ENCODE results near the gene HSD3B2. TPM values are rescaled to one million over a fixed set of nuclear protein-coding genes. Genes with fewer than 3 reads are reported as not detected.

HSD3B2 gene
- polyA plus RNA-seq, 1 donor from 2014 or later = not detected

- TF ChIP-seq EZH2 (IDR thresholded peaks at IDR 0.05; ENCODE audit: borderline replicate concordance, insufficient read depth, low read length, poor library complexity, severe bottlenecking) = no peak
These were observed 47.4 kb upstream of the HSD3B2 start (continued) for GRCh38 chr1:119367432-119368124.

DNA sequence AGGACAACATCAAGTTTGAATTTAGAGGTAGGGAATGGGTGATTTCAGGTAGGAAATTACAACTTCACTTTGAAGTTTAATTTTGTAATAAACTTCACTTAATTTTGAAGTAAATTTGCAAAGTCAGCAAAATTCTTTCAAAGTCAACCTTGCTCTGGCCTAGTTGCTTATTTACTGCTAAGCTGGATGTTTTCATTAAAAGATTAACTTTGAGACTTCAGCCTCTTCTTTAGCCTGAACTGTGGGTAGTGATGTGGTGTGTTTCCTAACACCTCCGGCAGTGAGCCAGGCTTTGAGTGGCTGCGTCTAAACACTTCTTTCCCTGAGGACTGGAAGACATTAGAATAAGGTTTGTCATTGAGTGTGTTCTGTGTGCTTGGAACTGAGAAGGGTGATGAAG is 46.4 kb upstream of the HSD3B2 start, which contains the start of gene HAO2:
HAO2 (plus strand) TSS at position 232 of the 400 bp plus-strand sequence. CDS start 12,301 bp downstream, outside the sequence.
- Histone ChIP-seq H3K27ac (ENCODE audit: low read length) (no peak within 1 kb of the TSS), H3K4me3 (ENCODE audit: low read length) (no peak within 1 kb of the TSS), H3K9me3 (ENCODE audit: low read length) (no peaks in the 10 kb centered on the region), H3K79me2 (replicated peaks; ENCODE audit: insufficient read depth, low read length) (no peaks in the 10 kb centered on the region), H3K9me2 (ENCODE audit: insufficient read depth, low read length) (no peaks in the 10 kb centered on the region), H3K4me2 (ENCODE audit: low read length) (no peak within 1 kb of the TSS), H3F3A (ENCODE audit: insufficient read depth, low read length, poor library complexity, severe bottlenecking) (no peaks in the 10 kb centered on the region), H3K27me3 (ENCODE audit: insufficient read depth, low read depth, low read length) (no peaks in the 10 kb centered on the region), H3K36me3 (ENCODE audit: insufficient read depth, low read length) (no peaks in the 10 kb centered on the region), H2AFZ (ENCODE audit: low read depth, low read length) (no peak within 1 kb of the TSS), H4K20me1 (ENCODE audit: insufficient read depth) (no peaks in the 10 kb centered on the region), H3K9ac (ENCODE audit: low read length) (no peak within 1 kb of the TSS)
- no peak for TF ChIP-seq EP300 (conservative IDR thresholded peaks at IDR 0.05; ENCODE audit: poor library complexity, severe bottlenecking)
- TF ChIP-seq EZH2 (IDR thresholded peaks at IDR 0.05; ENCODE audit: borderline replicate concordance, insufficient read depth, low read length, poor library complexity, severe bottlenecking) = no peak
- no peak for TF ChIP-seq TAF1 (IDR thresholded peaks at IDR 0.05; ENCODE audit: low read depth)
- no peak for TF ChIP-seq SMC3 (conservative IDR thresholded peaks at IDR 0.05; ENCODE audit: poor library complexity)

DNA sequence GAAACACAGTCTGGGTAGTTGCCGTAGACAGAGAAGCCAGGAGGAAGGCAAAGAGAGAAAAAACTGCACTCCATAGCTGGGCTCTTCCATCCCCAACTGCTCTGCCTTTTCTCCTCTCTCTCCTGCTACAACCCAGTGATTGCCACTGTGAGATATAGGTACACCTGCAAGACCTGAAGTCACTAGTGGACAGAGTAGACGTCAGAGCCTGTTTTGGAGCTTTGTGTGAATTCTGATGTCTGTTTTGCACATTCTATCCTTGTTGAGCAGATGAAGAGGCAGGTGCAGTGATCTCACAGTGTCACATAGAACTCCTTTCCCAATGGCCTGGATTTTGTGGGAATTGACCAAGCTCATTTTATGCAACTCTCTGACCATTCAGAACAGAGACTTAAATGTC is 44.2 kb upstream of the HSD3B2 start:
- H3K4me2 ChIP-seq (ENCODE audit: low read length) = no peak overlapping the region
- H3F3A ChIP-seq (ENCODE audit: insufficient read depth, low read length, poor library complexity, severe bottlenecking) = no peaks in the 10 kb centered on the region
- TF ChIP-seq POLR2AphosphoS5 (IDR thresholded peaks at IDR 0.05) (no peak), EP300 (conservative IDR thresholded peaks at IDR 0.05; ENCODE audit: poor library complexity, severe bottlenecking) (no peak), EZH2 (IDR thresholded peaks at IDR 0.05; ENCODE audit: borderline replicate concordance, insufficient read depth, low read length, poor library complexity, severe bottlenecking) (no peak)
- TF ChIP-seq, protein P1, sequence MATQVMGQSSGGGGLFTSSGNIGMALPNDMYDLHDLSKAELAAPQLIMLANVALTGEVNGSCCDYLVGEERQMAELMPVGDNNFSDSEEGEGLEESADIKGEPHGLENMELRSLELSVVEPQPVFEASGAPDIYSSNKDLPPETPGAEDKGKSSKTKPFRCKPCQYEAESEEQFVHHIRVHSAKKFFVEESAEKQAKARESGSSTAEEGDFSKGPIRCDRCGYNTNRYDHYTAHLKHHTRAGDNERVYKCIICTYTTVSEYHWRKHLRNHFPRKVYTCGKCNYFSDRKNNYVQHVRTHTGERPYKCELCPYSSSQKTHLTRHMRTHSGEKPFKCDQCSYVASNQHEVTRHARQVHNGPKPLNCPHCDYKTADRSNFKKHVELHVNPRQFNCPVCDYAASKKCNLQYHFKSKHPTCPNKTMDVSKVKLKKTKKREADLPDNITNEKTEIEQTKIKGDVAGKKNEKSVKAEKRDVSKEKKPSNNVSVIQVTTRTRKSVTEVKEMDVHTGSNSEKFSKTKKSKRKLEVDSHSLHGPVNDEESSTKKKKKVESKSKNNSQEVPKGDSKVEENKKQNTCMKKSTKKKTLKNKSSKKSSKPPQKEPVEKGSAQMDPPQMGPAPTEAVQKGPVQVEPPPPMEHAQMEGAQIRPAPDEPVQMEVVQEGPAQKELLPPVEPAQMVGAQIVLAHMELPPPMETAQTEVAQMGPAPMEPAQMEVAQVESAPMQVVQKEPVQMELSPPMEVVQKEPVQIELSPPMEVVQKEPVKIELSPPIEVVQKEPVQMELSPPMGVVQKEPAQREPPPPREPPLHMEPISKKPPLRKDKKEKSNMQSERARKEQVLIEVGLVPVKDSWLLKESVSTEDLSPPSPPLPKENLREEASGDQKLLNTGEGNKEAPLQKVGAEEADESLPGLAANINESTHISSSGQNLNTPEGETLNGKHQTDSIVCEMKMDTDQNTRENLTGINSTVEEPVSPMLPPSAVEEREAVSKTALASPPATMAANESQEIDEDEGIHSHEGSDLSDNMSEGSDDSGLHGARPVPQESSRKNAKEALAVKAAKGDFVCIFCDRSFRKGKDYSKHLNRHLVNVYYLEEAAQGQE (IDR thresholded peaks at IDR 0.05; ENCODE audit: borderline replicate concordance) = no peak
- no peak overlapping the region for H3K9ac ChIP-seq (ENCODE audit: low read length)
- no peaks in the 10 kb centered on the region for H3K9me3 ChIP-seq (ENCODE audit: low read length)
- H3K4me3 ChIP-seq (ENCODE audit: low read length) = no peak overlapping the region
- H3K36me3 ChIP-seq (ENCODE audit: insufficient read depth, low read length) = no peaks in the 10 kb centered on the region
- no peaks in the 10 kb centered on the region for H4K20me1 ChIP-seq (ENCODE audit: insufficient read depth)
- H3K27ac ChIP-seq (ENCODE audit: low read length) = no peak overlapping the region
- no peaks in the 10 kb centered on the region for H3K27me3 ChIP-seq (ENCODE audit: insufficient read depth, low read depth, low read length)
- H3K79me2 ChIP-seq (replicated peaks; ENCODE audit: insufficient read depth, low read length) = no peaks in the 10 kb centered on the region
- no peak overlapping the region for H2AFZ ChIP-seq (ENCODE audit: low read depth, low read length)
- no peaks in the 10 kb centered on the region for H3K9me2 ChIP-seq (ENCODE audit: insufficient read depth, low read length)

- no peak overlapping the region for H3K4me2 ChIP-seq (ENCODE audit: low read length)
- H3K79me2 ChIP-seq (replicated peaks; ENCODE audit: insufficient read depth, low read length) = no peaks in the 10 kb centered on the region
- H3K9me3 ChIP-seq (ENCODE audit: low read length) = no peaks in the 10 kb centered on the region
- H3K9ac ChIP-seq (ENCODE audit: low read length) = no peak overlapping the region
- H3K4me3 ChIP-seq (ENCODE audit: low read length) = no peak overlapping the region
- H3K36me3 ChIP-seq (ENCODE audit: insufficient read depth, low read length) = no peaks in the 10 kb centered on the region
- H3K27me3 ChIP-seq (ENCODE audit: insufficient read depth, low read depth, low read length) = no peaks in the 10 kb centered on the region
- TF ChIP-seq TAF1 (IDR thresholded peaks at IDR 0.05; ENCODE audit: low read depth) (no peak), POLR2AphosphoS5 (IDR thresholded peaks at IDR 0.05) (no peak), RAD21 (conservative IDR thresholded peaks at IDR 0.05) (no peak), MXI1 (conservative IDR thresholded peaks at IDR 0.05; ENCODE audit: poor library complexity, severe bottlenecking) (no peak)
- TF ChIP-seq, protein P2, sequence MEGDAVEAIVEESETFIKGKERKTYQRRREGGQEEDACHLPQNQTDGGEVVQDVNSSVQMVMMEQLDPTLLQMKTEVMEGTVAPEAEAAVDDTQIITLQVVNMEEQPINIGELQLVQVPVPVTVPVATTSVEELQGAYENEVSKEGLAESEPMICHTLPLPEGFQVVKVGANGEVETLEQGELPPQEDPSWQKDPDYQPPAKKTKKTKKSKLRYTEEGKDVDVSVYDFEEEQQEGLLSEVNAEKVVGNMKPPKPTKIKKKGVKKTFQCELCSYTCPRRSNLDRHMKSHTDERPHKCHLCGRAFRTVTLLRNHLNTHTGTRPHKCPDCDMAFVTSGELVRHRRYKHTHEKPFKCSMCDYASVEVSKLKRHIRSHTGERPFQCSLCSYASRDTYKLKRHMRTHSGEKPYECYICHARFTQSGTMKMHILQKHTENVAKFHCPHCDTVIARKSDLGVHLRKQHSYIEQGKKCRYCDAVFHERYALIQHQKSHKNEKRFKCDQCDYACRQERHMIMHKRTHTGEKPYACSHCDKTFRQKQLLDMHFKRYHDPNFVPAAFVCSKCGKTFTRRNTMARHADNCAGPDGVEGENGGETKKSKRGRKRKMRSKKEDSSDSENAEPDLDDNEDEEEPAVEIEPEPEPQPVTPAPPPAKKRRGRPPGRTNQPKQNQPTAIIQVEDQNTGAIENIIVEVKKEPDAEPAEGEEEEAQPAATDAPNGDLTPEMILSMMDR (IDR thresholded peaks at IDR 0.05; ENCODE audit: poor library complexity, severe bottlenecking) = no peak
- TF ChIP-seq, protein P1 (IDR thresholded peaks at IDR 0.05; ENCODE audit: borderline replicate concordance) = no peak
- no peaks in the 10 kb centered on the region for H3K9me2 ChIP-seq (ENCODE audit: insufficient read depth, low read length)
- H3K27ac ChIP-seq (ENCODE audit: low read length) = no peak overlapping the region
- no peaks in the 10 kb centered on the region for H3F3A ChIP-seq (ENCODE audit: insufficient read depth, low read length, poor library complexity, severe bottlenecking)
- H2AFZ ChIP-seq (ENCODE audit: low read depth, low read length) = no peak overlapping the region
- no peaks in the 10 kb centered on the region for H4K20me1 ChIP-seq (ENCODE audit: insufficient read depth)
These were observed 43.1 kb upstream of the HSD3B2 start for GRCh38 chr1:119371815-119372214.
